KG1 (cell line): ENCODE results near the gene CABP7.

Source experiments
- DNase-seq: peaks from one replicate; lab custom pipeline; 2025; lab: John Stamatoyannopoulos, UW

Gene CABP7

DNA sequence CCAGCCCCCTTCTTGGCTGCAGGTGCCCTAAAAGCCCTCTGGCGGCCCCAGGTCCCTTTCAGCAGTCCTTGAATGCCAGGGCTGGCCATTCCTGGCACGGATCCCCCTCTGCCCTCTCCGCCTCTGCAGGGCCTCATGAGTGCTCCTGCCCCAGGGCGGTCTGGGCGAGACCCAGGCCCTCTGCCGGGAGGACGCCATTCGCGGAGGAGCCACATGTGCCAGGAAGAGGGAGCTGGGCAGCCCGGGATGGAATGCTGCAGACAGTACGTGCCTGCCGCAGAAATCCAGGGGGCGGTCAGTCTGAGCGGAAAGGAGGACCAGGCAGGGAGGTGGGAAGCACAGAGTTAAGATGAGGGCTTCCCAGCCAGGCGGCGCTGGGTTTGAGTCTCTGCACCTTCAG lies 2.8 kb downstream of the CABP7 start:
- DNase-seq = no peak

DNA sequence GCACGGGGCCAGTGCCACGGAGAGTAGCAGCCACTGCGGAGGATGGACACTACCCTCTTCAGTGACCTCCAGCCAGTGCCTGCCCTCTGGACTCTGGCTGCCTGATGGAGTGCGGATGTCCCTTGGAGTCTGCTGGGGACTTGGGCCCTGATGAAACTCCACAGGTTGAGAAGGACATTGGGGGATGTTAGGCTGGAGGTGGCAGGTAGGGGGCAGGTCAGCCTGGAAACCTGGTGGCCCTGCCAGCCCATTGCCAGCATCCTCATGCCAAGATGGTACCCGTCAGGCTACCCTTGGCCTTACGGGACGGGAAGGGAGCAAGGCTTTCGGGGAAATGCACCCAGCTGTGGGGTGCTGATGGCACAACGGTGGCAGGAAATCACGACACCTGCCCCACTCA lies 4.0 kb downstream of the CABP7 start:
- DNase-seq = no peak

- DNase-seq = no peak
Observed at GRCh38 chr22:29724843-29725242, 5.0 kb downstream of the CABP7 start.

DNA sequence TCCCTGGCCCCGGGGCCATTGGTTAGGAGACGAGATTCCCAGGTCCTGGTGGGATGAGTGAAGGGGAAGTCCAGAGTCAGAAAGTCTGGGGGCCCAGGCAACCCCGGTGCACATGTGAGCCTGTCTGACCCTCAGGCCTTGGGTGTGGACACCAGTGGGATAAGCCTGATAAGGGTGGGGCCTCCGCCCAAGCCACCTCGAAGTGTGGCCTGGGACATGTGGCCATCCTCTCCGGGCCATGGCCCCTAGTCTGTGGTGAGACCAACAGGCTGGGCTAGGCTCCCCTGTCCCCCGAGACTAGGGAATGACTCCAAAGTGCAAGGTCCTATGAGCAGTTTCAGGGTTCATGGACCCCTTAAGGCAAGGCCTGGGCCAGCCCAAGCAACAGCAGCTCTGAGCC lies 6.3 kb downstream of the CABP7 start:
- DNase-seq = no peak

- DNase-seq = no peak
Observed at GRCh38 chr22:29726512-29727130, 6.8 kb downstream of the CABP7 start.

- no peak for DNase-seq
Observed at GRCh38 chr22:29727131-29727523, 7.3 kb downstream of the CABP7 start.

- no peak for DNase-seq
Observed at GRCh38 chr22:29729161-29729560, 9.4 kb downstream of the CABP7 start.

DNA sequence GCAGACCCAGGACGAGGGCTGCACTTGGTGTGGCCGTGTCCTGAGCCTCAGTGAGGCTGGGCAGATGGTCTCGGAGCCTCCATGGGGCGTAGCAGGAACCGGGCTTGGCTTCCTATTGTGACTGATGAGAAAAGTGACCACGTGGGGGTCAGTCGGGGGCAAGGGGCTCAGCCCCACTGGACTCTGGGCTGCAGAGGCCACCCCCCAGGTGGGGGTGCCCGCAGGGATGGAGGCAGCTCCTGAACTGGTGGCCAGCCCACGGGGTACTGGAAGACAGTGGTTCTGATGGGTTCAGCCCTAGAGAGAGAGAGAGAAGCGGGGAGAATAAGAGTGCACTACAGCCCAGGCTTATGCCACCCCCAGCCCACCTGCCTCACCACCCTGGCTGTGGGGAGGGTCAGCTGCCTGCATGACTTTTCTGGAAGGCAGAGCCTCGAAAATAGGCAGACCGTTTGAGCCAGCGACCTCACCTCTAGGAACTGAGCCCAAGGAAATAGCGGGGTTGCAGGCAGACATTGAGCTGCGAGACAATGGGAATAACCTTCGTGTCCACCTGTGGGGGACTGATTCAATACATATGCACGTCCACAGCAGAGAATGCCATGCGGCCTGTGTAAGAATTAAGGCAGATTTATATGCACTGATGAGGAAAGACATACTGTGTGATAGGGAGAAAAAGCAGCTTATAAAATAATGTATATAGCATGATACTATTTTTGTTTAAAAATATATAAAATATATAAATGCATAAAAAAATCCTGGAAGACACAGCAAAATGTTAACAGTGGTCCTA lies 11.5 kb downstream of the CABP7 start:
- no peak for DNase-seq

DNA sequence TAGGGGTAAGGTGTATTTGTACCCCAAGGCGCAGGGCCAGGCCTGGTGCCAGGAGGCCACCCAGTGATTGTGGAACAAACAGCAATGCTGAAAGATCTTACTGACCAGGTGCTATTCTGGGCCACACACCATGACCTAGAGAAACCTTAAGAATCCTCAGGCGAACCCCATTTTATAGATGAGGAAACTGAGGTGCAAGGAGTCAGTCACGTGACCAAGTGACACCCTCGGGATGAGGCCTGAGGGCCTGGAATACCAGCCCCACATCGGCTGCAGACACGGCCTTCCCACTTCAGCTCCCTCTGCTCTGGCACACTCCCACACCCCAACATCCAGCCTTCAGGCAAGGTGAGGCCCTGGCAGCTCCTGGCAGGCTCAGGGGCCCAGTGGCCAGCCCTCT lies 13.1 kb downstream of the CABP7 start:
- DNase-seq = no peak

DNA sequence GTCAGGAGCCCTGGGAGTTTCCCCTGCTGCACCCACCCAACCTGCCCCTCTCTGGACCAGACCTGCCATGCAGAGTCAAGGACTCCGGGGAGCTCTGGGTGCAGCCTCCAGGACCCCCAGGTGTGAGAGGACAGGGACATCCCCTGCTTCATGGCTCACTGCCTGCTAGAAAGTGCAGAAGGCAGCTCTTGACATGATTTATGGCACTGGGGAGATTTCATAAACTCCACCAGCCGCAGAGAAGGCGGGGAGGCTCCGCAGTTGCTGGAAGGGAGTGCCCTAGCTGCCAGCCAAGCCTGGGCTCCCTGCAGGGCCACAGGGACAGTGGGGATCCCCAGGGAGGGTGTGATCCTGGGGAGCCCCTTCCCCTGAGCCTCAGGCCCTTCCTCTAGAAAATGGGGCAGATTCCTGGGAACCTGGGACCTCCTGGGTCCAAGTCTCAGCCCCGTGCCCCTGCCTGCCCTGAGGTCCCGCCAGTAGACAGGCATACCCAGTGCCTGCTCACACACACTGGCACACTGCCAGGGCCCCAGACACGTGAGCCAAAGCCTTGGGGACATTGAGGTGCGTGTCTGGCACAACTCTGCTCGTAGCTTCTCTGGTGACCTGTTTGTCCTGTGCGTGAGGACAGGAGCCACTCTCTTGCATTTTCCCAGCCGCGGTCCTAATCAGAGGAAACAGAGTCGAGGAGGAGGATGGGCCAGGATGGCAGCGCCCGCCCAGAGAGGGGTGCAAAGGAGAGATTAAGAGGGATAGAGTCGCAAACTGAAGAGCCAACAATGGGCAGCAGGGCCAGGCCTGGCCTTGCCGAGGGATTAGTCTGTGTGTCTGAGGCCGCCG lies 13.8 kb downstream of the CABP7 start:
- DNase-seq = peak; percentile 22

- DNase-seq = no peak
Observed at GRCh38 chr22:29734406-29734805, 14.6 kb downstream of the CABP7 start.

GRCh38 chr22:29734838-29735237 lies 15.0 kb downstream of the CABP7 start:
- DNase-seq = no peak

GRCh38 chr22:29735416-29735815 lies 15.6 kb downstream of the CABP7 start:
- no peak for DNase-seq

DNA sequence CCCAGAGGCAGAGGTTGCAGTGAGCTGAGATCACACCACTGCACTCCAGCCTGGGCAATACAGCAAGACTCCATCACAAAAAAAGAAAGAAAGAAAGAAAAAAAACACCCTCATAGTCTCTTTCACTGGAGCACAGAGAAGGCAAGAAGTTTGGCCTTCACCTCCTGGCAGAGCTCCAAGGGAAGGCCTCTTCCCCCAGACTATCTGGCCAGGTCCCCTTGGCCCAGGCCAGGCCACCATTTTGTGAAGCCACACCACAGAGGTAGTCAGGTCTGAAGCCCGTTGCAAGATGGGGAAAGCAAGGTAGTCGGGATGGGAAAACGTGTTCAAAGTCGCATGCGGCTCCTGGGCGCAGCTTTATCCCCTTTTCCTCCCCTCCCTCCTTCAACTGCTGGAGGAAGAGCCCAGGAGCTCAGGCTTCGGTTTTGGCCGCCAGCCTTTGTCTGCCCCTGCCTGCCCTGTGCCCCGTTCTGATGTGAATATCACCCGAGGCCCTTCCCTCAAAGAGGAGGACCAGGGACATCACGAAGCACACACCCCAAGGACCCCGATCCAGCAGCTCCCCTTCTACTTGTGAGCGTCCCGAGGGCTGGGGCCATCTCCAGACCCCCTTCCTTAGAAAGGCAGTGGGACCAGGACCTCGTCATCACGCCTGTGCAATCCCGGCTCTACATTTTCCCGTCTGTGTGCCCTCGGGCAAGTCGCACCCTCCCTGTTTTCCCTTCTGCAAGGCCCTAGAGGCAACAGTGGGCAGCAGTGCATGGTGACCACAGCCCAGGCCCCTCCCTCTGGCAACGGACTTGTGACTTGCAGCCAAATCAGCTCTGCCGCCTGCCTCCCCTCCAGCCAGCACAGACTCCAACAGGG lies 17.7 kb downstream of the CABP7 start:
- DNase-seq = no peak

- no peak for DNase-seq
Observed at GRCh38 chr22:29738118-29738815, 18.5 kb downstream of the CABP7 start.

DNA sequence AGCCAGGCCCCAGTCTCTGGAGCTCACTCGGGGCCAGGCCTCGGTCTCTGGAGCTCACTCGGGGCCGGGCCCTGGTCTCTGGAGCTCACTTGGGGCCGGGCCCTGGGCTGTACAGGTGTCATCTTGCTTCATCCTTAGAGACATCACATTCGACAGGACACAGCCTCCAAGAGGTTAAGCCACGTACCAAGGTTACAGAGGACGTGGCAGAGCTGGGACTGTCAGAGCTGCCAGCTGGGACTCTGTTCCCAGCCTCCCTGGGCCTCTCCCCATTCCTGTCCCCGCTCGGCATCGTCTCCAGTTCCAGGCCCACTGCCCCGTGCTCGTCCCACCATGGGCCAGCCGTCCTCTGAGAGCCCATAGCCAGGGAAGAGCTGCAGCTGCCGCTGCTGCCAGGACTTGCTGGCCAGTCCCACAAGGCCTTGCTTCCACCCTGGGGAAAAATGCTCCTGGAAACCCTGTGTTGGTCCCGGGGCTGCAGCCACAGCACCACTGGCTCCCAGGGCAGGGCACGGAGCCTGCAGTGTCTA lies 19.6 kb downstream of the CABP7 start:
- no peak for DNase-seq

DNA sequence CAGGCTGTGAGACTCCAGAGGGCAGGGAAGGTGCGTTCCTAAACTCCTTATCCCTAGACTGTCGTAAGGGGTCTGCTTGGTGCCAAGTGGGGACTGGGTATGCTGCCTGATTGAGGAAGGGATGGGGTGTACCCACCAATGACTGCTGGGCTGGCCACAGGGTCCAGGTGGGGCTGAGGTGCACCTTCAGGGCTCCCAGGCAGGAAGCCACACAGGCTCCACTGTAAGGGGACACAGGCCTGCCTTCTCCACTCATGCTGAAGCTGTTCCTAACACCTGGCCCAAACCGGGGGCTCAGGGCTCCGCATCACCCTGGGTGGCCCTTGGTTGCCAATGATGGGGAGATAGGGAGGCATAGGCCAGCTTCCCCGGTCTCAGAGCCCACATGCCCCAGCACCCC lies 20.4 kb downstream of the CABP7 start:
- DNase-seq = no peak

DNA sequence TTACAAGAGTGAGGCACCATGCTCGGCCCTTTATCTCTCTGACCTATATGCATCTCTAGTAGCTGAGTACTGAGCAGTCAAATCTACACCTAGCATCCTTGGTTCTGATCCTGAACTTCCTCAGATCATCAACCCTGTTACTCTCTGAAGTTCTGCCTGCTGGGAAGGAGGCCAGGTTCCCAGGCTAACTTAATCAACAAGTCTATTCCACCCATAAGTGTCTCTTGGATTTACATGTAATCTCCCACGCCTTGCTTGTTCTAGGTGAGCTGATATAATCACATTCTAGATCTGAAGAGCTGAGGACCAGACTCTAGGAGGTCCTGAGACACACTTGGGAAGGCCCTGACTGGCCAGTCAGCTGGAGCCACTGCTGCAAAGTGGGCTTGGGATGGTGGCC lies 22.1 kb downstream of the CABP7 start:
- DNase-seq = no peak

GRCh38 chr22:29742326-29742725 lies 22.5 kb downstream of the CABP7 start:
- DNase-seq = no peak

DNA sequence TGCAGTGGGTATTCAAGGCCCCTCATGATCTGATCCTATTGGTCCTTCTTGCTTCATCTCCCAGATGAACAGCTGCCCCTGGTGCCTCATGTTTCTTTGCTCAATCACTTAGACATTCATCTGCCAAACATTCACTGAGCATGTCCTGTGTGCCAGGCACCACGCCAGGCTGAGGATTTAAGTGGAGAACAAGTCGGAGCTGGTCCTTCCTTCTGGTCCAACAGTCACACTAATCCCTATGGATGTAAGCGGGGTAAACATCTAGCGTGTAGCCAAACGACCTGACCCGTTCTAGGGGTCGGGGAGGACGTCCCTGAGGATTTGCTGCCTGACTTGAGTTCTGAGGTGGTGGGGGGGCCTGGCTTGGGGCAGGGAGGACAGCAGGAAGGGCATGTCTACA lies 25.1 kb downstream of the CABP7 start:
- no peak for DNase-seq

GRCh38 chr22:29747832-29748231 lies 28.0 kb downstream of the CABP7 start:
- no peak for DNase-seq
